Measurements from ENCODE around the gene ING2.

ING2 gene

DNA sequence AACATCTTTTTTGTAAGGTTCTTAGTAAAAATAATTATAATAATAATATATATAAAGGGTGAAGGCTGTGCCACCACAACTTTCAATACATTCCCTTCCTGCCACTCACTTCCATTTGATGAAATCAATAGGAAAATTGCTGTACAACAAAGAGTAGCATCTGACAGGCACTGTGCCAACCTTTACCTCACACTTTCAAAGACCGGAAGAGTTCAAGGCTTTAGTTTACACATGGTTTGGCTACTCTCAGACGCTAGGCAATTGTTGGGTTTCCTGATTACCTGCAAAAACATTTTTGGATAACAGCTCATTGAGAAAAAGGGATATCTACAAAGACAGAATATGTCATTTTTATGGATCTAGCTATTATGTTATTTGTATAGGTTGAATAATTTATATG is 5.5 kb upstream of the ING2 start:
- DNase-seq (ENCODE audit: low read depth in 2 of 3, low spot score in 1 of 3) = no peak

DNA sequence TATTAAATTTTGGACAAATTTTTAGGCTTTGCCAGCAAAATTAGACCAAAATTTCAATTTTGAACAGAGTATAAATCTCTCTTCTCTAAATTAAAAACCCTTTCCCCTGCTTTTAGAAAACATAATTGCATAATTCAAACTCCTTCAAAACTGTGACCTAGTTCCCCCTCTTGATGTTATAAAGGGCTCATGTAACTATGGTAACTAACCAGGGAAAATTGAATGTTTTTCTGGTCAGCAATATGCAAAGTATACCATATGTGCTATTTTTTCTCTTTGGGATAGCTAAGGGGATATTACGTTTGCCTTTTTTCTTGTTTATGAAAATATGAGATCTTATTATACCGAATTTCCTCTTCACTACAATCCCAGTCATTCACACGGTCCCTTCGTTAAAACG is 5.1 kb upstream of the ING2 start:
- no peak for DNase-seq (ENCODE audit: low read depth in 2 of 3, low spot score in 1 of 3)

DNA sequence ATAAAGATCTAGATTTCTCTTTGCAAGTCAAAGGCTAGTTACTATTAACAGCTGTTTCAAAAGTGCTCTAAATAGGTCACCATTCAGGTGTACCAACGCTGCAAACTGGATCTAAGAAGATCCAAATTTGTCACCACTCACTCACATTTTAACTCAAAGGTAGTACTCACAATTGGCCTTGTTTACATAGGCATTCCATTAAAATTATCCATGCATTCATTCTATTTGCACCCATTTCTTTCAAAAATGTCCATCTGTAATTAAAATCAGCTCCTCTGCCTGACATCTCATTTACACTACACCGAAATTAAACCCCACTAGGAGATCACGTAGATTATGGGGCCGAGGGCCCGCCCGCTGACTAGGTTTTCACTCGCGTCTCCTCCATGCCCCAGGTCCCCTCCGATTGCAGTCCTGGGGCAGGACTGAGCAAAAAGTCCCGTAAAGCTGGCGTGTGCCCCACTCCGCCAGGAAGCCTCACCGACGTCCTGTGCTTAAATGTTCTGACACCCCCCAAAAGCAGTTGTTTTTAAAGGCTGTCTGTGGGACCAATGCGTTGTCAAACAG is 1.3 kb upstream of the ING2 start:
- DNase-seq (ENCODE audit: low read depth in 2 of 3, low spot score in 1 of 3) = no peak

DNA sequence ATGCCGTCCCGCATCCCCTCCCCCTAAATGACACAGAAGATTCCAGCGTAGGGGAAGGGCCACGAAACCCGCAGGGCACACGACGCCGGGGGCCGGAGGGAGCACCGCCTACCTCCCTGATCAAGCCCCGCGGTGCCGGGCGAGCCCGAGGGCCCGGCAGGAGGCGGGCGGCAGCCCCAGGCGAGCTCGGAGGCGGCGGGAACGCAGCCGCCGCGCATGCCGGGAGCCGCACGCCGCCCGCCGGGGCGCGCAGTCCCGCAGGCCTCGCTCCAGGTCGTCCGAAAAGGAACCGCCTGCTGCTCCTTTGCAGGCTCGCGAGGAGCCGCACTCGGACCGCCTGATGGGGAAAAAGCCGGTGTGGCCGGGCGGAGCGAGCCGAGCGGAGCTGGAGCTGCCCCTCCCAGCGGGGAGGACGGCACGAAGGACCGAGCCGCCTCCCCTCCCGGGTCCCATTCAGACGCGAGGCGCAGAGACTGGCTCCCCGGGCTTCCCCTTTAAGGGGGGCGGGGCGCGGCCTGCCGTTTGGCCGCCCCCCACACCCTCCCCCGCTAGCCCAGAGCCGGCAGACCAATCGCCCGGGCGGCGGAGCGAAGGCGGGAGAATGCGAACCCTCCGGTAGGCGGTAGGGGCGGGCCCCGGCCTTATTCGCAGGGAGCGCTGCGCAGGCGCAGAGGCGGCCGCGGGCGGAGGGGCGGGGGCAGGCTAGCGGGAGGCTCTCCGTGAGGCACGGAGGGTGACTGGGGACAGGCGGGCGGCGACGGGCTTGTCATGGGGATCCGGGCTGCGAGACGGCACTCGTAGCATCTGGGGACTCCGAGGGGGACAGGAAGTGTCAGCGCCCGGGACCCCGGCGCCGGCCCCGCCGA is 561 bp upstream of the ING2 start:
- peak; percentile 95 to 99 (median 97) for DNase-seq (ENCODE audit: low read depth in 2 of 3, low spot score in 1 of 3)

DNA sequence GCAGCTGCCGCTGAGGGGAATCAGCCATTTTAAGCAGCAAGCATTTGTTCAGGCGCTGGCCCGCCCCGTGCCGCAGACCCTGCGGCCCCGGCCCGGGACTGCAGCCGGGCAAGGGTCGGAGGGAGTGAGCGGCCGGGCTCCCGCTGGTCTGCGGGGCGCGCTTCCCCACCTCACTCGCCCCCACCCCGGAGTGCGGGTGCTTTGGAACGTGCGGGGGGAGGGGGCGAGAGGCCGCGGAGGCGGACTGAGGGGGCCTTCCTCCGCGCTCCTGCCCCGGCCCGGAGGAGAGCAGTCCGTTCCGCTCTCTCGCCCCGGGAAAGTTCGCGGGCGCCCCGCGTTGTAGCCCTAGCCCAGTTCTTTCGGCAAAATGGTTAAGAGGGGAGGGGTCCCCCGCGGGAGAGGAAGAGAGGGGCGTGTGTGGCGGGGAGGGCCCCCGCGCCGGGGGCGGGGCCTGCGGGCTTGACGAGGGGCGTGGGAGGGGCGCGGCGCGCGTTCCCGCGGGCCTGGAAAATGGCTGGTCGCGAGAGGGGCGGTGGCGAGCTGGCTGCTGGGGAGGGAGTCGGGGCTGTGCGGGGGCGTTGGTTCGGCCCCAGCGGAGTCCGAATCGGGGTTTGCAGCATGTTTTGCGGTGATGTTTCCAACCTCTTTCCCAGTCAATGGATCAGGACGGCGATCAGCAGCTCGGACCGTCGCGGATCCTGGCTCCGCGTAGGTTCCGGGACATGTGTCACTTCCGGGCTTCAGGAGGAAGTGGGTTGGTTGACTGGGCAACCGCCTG is 942 bp downstream of the ING2 start:
- peak; percentile 66 to 82 (median 76) for DNase-seq (ENCODE audit: low read depth in 2 of 3, low spot score in 1 of 3)

DNA sequence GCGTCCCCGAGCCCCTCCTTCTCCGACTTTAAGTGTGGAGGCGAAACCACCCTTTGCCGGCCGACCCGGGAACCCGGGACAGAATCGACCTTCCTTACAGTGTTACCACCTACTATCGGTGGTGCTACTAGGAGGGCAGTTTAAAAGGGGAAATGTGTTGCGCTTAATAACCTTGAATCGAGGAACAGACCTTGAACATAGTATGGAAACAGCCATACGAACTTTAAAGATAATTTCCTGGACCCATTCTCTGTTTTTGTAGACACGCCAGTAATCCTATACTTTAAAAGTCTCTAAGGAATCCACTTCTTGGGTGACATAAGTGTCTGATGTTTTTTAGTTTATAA is 1.5 kb downstream of the ING2 start:
- no peak for DNase-seq (ENCODE audit: low read depth in 2 of 3, low spot score in 1 of 3)

DNA sequence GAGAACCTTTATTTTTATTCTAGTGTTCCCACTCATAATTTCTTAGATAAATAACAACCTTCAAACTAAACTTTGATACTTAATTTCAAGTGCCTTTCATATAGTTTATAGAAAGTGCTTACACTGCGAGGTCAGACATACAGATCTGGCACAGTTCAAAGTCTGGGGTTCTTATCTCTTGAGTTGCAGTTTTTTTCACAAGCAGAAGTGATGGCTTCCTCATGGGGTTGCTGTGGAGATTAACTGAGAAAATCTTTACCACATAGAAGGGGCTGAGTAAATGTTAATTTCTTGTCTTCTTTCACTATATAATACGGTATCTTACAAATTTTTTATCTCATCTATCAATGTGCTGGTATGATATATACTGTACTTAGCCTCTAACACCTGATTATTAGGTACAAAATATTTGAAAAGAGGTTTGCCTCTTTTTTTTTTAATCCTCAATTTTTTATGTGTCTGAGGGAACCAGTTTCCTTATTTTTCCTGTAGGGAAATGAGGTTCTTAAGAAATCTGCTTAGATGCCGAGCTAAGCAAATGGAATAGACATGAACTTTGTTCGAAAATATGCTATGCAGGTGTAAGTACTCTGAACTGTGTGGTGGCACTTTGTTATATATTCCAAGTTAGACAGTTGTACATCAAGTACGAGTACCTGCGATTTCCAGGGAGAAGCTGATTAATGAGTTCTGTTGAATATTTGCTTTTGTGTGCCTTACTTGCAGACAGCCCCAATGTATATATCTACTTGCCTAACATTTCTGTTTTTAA is 3.3 kb downstream of the ING2 start:
- DNase-seq (ENCODE audit: low read depth in 2 of 3, low spot score in 1 of 3) = no peak

DNA sequence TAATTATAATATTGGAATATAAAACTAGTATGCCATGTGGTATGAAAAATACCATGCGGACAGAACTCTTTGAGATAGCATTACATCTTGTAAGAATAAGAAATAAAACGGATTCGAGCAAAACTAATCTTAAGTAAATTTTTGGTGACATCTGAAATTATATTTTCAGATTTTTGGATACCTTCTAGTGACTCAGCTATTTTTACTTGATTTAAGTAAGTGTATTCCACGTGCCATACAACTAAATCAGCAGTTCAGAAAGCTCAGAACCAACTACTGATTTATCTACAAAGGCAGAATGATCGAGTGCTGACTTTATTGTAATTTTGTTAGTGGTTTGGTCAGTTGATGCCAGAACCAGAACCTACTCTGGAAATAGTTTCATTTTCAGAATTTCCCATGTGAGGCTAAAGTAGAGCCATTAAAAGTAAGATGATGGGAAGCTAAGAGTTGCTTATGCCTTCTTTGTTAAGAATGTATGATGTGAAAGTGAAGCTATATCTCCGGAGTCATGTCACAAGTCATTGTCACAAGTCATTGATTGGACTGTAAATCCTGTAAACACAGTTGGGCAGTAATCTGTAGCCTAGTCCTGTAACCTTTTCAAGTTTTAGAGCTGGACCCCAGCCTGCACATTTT is 4.0 kb downstream of the ING2 start:
- DNase-seq (ENCODE audit: low read depth in 2 of 3, low spot score in 1 of 3) = no peak

DNA sequence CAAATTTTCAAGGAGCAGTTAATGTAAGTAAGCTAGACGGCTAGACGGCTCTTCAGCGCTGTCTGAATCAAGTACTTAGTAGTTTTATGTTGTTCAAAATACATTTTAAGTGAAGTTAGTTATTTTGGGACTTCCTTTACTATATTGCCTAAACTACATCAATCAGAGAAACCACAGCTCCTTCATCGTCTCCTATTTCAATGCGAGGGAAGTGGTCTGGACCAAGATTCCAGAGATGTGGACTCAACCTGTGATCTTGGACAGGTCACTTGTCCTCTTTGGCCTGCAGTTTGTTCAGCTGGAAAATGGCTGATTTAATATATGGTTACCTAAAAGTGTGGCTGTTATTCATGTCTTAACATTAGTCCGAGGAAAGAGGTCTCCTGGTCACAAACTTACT is 10.6 kb downstream of the ING2 start:
- DNase-seq (ENCODE audit: low read depth in 2 of 3, low spot score in 1 of 3) = no peak

DNA sequence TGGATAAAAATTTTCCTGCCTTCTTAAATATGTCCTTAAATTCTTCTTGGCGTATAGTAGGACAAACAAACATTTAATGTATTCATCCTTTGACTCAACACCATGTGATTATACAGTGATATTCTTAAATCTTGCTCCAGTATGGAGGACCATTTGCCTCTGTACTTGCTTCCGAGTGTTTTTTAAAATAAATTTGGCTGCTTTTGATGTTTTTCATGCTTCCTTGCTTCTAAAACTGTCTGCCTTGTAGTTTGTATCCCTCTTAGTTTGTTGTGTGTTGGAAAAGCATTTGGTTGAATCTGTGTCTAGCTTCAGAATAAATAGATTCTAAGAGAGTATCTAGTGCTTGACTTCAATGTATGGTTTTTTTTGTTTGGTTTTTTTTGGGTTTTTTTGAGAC is 12.3 kb downstream of the ING2 start:
- no peak for DNase-seq (ENCODE audit: low read depth in 2 of 3, low spot score in 1 of 3)

DNA sequence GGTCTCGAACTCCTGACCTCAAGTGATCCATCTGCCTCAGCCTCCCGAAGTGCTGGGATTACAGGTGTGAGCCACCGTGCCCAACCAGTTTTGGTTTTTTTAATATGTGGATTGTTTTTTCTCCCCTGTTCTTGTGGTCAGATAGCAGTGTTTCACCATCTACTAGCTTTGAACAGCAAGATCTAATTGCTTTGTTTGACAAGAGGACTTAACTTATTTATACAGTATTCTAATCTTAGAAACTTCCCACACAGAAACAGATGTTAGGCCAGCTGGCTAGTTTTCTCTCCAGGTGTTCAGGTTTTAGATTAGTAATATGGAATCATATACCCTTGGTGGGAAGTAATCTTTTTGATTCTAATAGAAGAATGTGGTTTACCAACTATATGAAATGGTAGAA is 12.9 kb downstream of the ING2 start:
- DNase-seq (ENCODE audit: low read depth in 2 of 3, low spot score in 1 of 3) = no peak

DNA sequence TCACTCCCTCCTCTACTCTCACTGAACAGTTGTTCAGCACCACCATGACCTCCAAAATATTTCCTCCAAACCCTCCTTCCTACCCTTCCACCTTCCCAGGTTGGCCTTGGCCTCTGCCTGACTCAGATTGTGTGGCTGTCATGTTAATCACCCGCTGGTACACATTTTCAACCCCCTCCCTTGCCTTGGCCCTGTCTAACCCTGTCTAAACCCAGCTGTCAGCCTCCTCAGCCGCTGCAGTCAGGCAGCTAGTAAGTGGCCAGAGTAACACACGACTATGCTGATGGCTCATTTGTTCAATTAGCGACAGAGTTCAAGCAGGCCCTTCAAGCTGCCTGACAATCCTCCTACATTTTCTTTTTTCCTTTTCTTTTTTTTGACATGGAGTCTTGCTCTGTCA is 18.0 kb downstream of the ING2 start:
- DNase-seq (ENCODE audit: low read depth in 2 of 3, low spot score in 1 of 3) = no peak

DNA sequence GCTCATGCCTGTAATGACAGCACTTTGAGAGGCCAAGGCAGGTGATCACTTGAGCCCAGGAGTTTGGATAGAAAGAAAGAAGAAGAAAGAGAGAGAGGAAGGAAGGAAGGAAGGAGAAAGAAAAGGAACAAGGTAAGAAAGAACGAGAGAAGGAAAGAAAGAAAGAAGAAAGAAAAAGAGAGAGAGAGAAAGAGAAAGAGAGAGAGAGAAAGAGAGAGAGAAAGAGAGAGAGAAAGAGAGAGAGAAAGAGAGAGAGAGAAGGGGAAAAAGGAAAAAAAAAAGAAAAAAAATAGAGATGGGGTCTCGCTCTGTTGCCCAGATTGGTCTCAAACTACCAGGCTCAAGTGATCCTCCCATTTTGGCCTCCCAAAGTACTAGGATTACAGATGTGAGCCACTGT is 22.5 kb downstream of the ING2 start:
- no peak for DNase-seq (ENCODE audit: low read depth in 2 of 3, low spot score in 1 of 3)

DNA sequence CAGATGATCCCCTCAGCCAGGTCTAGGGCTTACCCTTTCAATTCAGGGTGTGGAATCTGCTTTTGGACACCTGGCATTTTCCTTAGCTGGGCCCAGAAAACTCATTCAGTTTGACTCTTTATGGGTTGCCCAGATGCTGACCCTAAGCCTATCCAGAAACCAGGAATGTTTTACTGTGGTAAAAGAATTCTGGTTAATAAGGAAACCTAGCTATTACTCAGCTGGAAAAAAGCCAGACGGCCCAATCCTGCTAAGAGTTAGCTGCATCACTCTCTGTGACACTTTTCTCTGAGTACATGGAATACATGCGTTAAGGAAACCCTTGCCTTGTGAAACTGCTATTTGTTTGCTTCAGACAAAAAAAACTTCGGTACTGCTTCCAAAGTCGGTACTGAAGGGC is 28.0 kb downstream of the ING2 start:
- no peak for DNase-seq (ENCODE audit: low read depth in 2 of 3, low spot score in 1 of 3)

DNA sequence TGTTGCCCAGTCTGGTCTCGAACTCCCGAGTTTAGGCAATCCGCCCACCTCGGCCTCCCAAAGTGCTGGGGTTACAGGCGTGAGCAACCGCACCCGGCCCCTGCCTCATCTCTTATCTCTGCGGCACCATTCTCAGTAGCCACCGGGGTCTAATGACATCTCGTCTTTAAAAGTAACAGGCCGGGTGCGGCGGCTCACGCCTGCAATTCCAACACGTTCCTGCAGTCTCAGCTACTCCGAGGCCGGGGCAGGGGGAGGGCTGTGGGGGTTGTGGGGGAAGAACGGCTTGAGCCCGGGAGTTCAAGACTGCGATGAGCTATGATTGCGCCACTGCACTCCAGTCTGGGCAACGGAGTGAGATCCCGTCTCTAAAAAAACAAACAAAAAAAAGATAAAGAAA is 28.8 kb downstream of the ING2 start:
- no peak for DNase-seq (ENCODE audit: low read depth in 2 of 3, low spot score in 1 of 3)

DNA sequence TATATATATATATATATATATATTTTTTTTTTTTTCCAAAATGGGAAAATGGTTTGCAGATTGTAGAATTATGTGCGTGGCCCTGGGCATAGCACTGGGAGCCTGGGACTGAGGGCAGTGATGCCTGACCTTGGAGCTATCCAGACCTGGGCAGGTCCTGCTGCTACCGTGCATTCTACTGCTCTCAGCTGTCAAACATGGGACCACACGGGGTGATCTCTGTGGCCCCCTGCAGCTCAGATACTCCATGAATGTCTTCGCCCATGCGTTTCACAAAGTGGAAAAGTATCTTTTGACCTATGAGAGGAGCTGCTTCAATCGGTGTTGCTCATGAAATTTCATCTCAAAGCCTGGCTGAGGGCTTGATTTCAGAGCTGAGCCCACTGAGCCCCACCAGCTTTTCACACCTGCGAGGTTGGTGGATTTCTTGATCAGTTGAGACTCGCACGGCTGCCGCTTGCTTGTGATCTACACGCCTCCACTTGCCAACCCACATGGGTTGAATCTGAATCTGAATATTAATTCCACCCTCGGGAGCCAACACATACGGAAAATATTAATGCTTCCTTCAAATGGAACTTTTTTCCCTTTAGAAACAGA is 35.7 kb downstream of the ING2 start:
- DNase-seq (ENCODE audit: low read depth in 2 of 3, low spot score in 1 of 3) = no peak

DNA sequence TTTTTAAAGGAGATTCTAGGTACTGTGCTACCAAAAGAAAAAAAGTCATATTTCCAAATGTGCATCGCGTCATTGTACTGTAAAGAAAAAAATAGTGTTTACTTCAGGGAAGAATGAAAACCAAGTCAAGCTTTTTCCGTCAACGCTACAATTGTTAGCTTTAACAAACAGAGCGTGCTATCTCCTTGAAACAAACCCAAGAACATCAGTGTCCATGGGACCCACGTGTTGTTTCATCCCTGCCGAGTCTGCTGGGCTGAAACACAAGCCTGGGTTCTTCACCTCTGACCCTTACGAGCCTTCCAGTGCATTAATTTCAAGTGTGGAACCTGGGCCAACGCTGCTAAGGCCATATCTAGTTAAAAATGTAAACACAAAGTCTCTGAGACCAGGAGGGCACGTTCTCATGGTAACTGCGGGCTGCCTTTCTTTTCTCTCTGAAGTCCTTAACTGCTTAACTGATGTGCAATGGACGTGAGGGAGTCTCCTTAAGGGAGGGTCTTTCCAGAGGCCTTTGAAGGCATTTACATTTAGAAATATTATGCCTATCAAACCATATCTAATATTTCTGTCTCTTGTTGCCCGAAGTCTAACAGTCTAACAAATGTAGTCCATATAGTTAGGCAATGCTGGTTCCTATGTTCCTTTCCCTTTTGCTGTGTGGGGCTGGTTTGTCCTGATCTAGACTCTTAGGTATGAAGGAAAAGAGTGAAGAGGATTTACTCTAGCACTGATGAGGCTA is 36.3 kb downstream of the ING2 start:
- no peak for DNase-seq (ENCODE audit: low read depth in 2 of 3, low spot score in 1 of 3)

DNA sequence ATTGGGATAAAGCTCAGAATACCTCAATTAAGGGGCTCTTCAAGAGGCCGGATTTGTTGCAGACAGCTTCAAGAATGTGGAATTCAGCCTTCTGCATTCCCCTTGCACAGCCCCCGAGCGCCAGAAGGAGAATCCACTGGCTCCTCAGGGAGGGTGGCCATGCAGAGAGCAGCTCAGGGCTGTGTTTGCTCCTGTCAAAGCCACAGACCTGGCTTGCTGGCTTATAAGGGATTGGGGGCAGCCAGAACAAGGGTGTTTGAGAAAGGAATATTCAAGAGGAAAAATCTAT is 36.8 kb downstream of the ING2 start:
- DNase-seq (ENCODE audit: low read depth in 2 of 3, low spot score in 1 of 3) = no peak

DNA sequence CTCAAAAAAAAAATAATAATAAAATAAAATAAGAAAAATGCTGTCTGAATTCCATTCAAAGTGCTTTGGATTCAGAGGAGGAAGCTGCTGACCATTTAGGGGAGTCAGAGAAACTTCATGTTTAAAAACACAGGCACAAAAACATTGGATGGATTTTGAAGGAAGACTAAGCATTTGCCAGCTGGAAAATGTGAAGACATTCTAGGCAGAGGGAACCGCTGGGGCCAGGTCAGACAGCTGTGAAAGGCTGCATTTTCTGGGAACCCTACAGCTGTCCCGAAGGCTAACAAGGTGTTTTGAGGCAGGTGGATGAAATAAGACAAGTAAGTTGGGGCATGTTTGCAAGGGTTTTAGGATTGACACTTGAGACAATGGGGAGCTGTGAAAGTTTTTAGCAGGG is 38.6 kb downstream of the ING2 start:
- no peak for DNase-seq (ENCODE audit: low read depth in 2 of 3, low spot score in 1 of 3)

DNA sequence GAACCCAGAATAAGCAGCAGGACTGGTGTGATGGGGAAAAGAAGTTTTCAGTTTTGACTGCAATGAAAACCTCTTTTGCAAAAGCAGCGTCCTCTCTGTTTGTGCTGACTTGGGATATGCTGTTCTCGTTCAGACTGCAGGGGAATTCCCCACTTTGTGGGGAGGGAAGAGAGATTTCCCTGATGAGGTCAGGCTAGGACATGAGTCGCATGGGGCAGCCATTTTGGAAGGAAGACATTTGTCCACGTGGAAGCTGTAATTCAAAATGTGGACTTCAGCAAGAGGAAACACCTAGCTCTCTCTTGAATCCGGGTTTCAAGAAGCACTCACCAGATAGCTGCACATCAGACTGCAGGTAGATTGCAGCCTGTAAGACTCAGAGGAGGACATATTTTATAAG is 39.3 kb downstream of the ING2 start:
- DNase-seq (ENCODE audit: low read depth in 2 of 3, low spot score in 1 of 3) = peak in 1 of 3 donors; percentile 5

All from stimulated activated CD4-positive, alpha-beta T cell treated with anti-CD3 and anti-CD28 coated beads, Interleukin-12 subunit alpha, Interleukin-12 subunit beta, amount 100 ng/mL, for 48 hours (primary cell).